Ishikawa (cell line): ENCODE results near the gene TNIK.

ENCODE experiments used
- FOXM1 ChIP-seq: IDR thresholded peaks from 2 replicates; pipeline ENCODE4 v1.6.1; 2012; ENCODE audit warnings: low read depth, borderline replicate concordance
- TAF1 ChIP-seq: IDR thresholded peaks from 2 replicates; pipeline ENCODE4 v1.6.1; 2012; ENCODE audit warnings: low read depth, mild to moderate bottlenecking
- YY1 ChIP-seq: IDR thresholded peaks from 2 replicates; pipeline ENCODE4 v1.6.1; 2012; ENCODE audit warnings: low read depth
- ZBTB7A ChIP-seq: IDR thresholded peaks from 2 replicates; pipeline ENCODE4 v1.6.1; 2012; ENCODE audit warnings: low read depth
- TF ChIP-seq, protein P1 (sequence below): IDR thresholded peaks from 2 replicates; pipeline ENCODE4 v1.6.1; 2012
- TF ChIP-seq, protein P2 (sequence below): IDR thresholded peaks from 2 replicates; pipeline ENCODE4 v1.6.1; 2012; ENCODE audit warnings: low read depth, mild to moderate bottlenecking

DNA sequence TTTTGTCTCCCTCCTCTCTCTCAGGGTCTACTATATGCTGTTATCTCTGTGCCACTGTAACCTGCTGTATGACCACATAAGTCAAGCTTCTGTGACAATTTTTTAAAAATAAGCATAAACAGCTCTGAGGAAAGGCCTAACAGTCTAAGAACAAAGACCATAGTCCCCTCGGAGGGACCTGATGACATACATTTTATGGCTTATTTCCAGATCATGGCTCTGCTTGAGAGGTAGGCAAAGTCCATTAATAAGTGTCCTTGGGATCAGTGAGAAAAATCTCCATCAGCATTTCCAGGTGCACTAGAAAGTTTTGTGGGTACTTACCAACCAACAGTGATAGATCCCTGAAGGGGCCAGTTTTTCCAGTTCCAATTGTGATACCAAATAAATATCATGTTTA is 123.8 kb downstream of the TNIK start:
- TF ChIP-seq TAF1 (no peak), YY1 (no peak), FOXM1 (no peak), ZBTB7A (no peak)
- TF ChIP-seq, protein P1, sequence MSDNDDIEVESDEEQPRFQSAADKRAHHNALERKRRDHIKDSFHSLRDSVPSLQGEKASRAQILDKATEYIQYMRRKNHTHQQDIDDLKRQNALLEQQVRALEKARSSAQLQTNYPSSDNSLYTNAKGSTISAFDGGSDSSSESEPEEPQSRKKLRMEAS = no peak
- TF ChIP-seq, protein P2, sequence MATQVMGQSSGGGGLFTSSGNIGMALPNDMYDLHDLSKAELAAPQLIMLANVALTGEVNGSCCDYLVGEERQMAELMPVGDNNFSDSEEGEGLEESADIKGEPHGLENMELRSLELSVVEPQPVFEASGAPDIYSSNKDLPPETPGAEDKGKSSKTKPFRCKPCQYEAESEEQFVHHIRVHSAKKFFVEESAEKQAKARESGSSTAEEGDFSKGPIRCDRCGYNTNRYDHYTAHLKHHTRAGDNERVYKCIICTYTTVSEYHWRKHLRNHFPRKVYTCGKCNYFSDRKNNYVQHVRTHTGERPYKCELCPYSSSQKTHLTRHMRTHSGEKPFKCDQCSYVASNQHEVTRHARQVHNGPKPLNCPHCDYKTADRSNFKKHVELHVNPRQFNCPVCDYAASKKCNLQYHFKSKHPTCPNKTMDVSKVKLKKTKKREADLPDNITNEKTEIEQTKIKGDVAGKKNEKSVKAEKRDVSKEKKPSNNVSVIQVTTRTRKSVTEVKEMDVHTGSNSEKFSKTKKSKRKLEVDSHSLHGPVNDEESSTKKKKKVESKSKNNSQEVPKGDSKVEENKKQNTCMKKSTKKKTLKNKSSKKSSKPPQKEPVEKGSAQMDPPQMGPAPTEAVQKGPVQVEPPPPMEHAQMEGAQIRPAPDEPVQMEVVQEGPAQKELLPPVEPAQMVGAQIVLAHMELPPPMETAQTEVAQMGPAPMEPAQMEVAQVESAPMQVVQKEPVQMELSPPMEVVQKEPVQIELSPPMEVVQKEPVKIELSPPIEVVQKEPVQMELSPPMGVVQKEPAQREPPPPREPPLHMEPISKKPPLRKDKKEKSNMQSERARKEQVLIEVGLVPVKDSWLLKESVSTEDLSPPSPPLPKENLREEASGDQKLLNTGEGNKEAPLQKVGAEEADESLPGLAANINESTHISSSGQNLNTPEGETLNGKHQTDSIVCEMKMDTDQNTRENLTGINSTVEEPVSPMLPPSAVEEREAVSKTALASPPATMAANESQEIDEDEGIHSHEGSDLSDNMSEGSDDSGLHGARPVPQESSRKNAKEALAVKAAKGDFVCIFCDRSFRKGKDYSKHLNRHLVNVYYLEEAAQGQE = no peak
